PC-3 (cell line): ENCODE results near the gene ITCH. TPM values are rescaled to one million over a fixed set of nuclear protein-coding genes. Genes with fewer than 3 reads are reported as not detected.
"Not testable (repeated sequence)": the region's sequence is repeated elsewhere in the genome, so short reads cannot be mapped to it uniquely, and the experiment has no call there.

Experiments
- ATAC-seq: fragments of 200-7000 bp; cut with Tn5 transposase; 2 replicates; pipeline ENCODE4 v1.9.1; 2020; ENCODE audit warnings: mild to moderate bottlenecking, moderate library complexity
- BruUV-seq: library from RNA; stranded (reverse); fragments of 400-500 nt; replicated peaks from 2 replicates; lab custom pipeline; 2021; lab: Mats Ljungman, UMichigan
- CTCF ChIA-PET: fragments of 300-600 bp; sonication (Branson Sonifier 250); formaldehyde crosslinking; loops from one replicate; lab custom pipeline; 2022; ENCODE audit warnings: antibody characterized with exemption; lab: Charles Lee
- POLR2A ChIA-PET: fragments of 300-600 bp; sonication (Branson Sonifier 250); formaldehyde crosslinking; loops from one replicate; lab custom pipeline; 2022; ENCODE audit warnings: antibody characterized with exemption; ENCODE audit not compliant: unreplicated experiment; lab: Charles Lee
- DNase-seq: peaks from one replicate; pipeline ENCODE4 v3.0.0-alpha.2; 2015
- H2AFZ ChIP-seq: fragments of 300-600 bp; sonication (generic); 2 replicates; pipeline ENCODE4 v1.6.0; 2016; ENCODE audit warnings: antibody characterized with exemption, low read length
- H3F3A ChIP-seq: fragments of 300-600 bp; sonication (generic); one replicate; pipeline ENCODE4 v1.6.0; 2017; ENCODE audit warnings: antibody characterized with exemption, low read length, control low read depth, mild to moderate bottlenecking; ENCODE audit not compliant: unreplicated experiment
- H3K27ac ChIP-seq: fragments of 300-600 bp; sonication (generic); 2 replicates; pipeline ENCODE4 v1.5.1; 2016; ENCODE audit warnings: mild to moderate bottlenecking, low read length
- H3K27me3 ChIP-seq: fragments of 300-600 bp; sonication (generic); 2 replicates; pipeline ENCODE4 v1.6.1; 2016; ENCODE audit warnings: low read length, mixed read lengths
- H3K36me3 ChIP-seq: fragments of 300-600 bp; sonication (generic); 2 replicates; pipeline ENCODE4 v1.6.1; 2016; ENCODE audit warnings: low read depth, mixed run types, low read length, mixed read lengths
- H3K4me1 ChIP-seq: fragments of 300-600 bp; sonication (generic); 2 replicates; pipeline ENCODE4 v1.5.1; 2016; ENCODE audit warnings: low read length; ENCODE audit not compliant: insufficient read depth
- H3K4me2 ChIP-seq: fragments of 300-600 bp; sonication (generic); 2 replicates; pipeline ENCODE4 v1.6.0; 2016; ENCODE audit warnings: low read length
- H3K4me3 ChIP-seq: fragments of 300-600 bp; sonication (generic); 2 replicates; pipeline ENCODE4 v1.5.1; 2016; ENCODE audit warnings: mild to moderate bottlenecking, low read length, mixed read lengths
- H3K79me2 ChIP-seq: fragments of 300-600 bp; sonication (generic); 2 replicates; pipeline ENCODE4 v1.6.1; 2017; ENCODE audit warnings: low read length, mixed read lengths
- H3K9ac ChIP-seq: fragments of 300-600 bp; sonication (generic); 2 replicates; pipeline ENCODE4 v1.6.0; 2016; ENCODE audit warnings: mild to moderate bottlenecking, low read length
- H3K9me2 ChIP-seq: fragments of 300-600 bp; sonication (generic); replicated peaks from 2 replicates; pipeline ENCODE4 v1.6.1; 2016; ENCODE audit warnings: mixed run types, low read length, mixed read lengths
- H3K9me3 ChIP-seq: fragments of 300-600 bp; sonication (generic); 2 replicates; pipeline ENCODE4 v1.6.1; 2016; ENCODE audit warnings: low read length, mixed read lengths
- H4K20me1 ChIP-seq: fragments of 300-600 bp; sonication (generic); 2 replicates; pipeline ENCODE4 v1.6.1; 2016; ENCODE audit warnings: low read length, mixed read lengths
- EZH2 ChIP-seq: fragments of 300-600 bp; sonication (generic); IDR thresholded peaks from one replicate; pipeline ENCODE4 v1.6.1; 2017; ENCODE audit warnings: antibody characterized with exemption, mild to moderate bottlenecking, low read length; ENCODE audit not compliant: unreplicated experiment
- EZH2phosphoT487 ChIP-seq: fragments of 300-600 bp; sonication (generic); IDR thresholded peaks from 2 replicates; pipeline ENCODE4 v1.6.1; 2018; ENCODE audit warnings: mild to moderate bottlenecking, antibody characterized with exemption, low read length, borderline replicate concordance
- intact Hi-C: fragments of 100-400 bp; cut with micrococcal nuclease; formaldehyde crosslinking; loops from 2 replicates; pipeline ENCODE4 v1.9.0; 2023
- total RNA-seq: library from RNA; depleted of rRNA; stranded (reverse); fragments of >200 nt; gene quantifications from 2 replicates; pipeline ENCODE4 v1.2.3, GENCODE V29; 2014
- TF ChIP-seq, protein P1 (sequence below): fragments of 300-600 bp; sonication (generic); conservative IDR thresholded peaks from 2 replicates; pipeline ENCODE4 v1.5.1; 2017; ENCODE audit warnings: antibody characterized with exemption, low read depth, mild to moderate bottlenecking, low read length

The ITCH gene
- total RNA-seq, 1 experiment from 2014 or later: 54.8 TPM

DNA sequence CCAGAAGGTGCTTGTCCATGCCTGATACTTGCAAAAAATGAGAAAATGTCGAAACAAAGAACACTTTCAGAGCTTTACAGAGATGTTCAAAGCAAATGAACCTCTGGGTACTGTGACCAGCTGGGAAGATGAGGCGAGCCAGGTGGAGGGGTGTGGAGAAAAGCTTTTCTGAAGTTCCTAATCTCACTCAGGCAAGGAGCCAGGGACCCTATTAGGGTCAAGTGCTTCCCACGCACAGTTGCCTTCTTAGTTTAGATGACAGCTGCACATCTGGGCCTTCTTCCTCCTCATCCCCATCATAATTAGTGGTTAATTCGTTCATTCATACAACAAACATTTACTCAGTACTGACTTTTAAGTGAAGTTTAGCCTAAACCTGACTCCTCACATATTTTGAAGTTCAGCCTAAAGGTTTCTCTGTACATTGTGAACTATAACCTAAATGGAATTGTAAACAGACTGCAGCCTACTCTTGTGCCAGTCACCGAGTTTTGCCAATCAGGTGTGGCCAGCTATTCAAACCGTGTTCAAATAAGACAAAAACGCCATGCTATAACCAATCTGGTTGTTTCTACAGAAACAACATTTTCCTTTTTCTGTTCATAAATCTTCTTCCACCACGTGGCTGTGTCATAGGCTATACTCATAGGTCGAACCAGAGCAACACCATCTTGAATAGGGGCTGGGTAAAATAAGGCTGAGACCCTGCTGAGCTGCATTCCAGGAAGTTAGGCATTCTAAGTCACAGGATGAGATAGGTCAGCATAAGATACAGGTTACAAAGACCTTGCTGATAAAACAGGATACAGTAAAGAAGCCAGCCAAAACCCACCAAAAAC lies 40.6 kb upstream of the ITCH start:
- no peaks in the 10 kb centered on the region for H3K36me3 ChIP-seq
- H3K9me3 ChIP-seq: no peaks in the 10 kb centered on the region
- no peak overlapping the region for H2AFZ ChIP-seq
- H3K4me3 ChIP-seq: no peak overlapping the region
- BruUV-seq: no TSS peak
- no peaks in the 10 kb centered on the region for H3K79me2 ChIP-seq
- no peak for DNase-seq
- no peaks in the 10 kb centered on the region for H3K9me2 ChIP-seq
- no peak for ATAC-seq
- TF ChIP-seq, protein P1, sequence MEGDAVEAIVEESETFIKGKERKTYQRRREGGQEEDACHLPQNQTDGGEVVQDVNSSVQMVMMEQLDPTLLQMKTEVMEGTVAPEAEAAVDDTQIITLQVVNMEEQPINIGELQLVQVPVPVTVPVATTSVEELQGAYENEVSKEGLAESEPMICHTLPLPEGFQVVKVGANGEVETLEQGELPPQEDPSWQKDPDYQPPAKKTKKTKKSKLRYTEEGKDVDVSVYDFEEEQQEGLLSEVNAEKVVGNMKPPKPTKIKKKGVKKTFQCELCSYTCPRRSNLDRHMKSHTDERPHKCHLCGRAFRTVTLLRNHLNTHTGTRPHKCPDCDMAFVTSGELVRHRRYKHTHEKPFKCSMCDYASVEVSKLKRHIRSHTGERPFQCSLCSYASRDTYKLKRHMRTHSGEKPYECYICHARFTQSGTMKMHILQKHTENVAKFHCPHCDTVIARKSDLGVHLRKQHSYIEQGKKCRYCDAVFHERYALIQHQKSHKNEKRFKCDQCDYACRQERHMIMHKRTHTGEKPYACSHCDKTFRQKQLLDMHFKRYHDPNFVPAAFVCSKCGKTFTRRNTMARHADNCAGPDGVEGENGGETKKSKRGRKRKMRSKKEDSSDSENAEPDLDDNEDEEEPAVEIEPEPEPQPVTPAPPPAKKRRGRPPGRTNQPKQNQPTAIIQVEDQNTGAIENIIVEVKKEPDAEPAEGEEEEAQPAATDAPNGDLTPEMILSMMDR: no peak
- no peak for TF ChIP-seq EZH2phosphoT487
- TF ChIP-seq EZH2: no peak
- intact Hi-C loops: no loop called here
- POLR2A ChIA-PET: interaction anchor here (0.6 to 1.2 kb wide), 2 partner anchors 41 to 165 kb away, joined by 4 to 7 read pairs; no protein-coding TSS in a partner anchor
- CTCF ChIA-PET: no interaction called here
- H3K27ac ChIP-seq: no peak overlapping the region
- no peaks in the 10 kb centered on the region for H3K27me3 ChIP-seq
- H4K20me1 ChIP-seq: no peaks in the 10 kb centered on the region
- no peaks in the 10 kb centered on the region for H3F3A ChIP-seq
- no peak overlapping the region for H3K4me2 ChIP-seq
- H3K9ac ChIP-seq: no peak overlapping the region
- peaks cover 8% of the 10 kb centered on the region for H3K4me1 ChIP-seq

DNA sequence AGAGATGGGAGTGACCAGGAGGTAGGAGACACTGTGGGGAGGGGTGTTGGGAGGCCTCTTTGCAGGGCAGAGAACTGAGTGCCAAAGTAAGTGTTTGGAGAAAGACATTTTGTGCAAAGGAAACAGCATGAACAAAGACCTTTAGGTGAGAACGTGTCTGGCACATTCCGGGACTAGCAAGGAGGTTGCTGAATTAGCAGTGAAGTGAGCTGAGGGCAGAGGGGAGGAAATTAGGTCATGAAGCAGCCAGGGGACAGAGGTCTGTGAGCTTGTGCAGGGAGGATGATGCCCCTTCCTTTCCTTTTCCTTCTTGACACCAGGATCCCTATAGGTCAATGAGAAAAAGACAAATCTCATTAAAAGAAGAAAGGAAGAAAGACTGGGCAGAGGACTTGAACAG lies 38.5 kb upstream of the ITCH start:
- no peak for ATAC-seq

DNA sequence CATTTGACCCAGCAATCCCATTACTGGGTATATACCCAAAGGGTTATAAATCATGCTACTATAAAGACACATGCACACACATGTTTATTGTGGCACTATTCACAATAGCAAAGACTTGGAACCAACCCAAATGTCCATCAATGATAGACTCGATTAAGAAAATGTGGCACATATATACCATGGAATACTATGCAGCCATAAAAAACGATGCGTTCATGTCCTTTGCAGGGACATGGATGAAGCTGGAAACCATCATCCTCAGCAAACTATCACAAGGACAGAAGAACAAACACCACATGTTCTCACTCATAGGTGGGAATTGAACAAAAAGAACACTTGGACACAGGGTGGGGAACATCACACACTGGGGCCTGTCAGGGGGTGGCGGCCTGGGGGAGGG lies 34.9 kb upstream of the ITCH start:
- H3K36me3 ChIP-seq, H3F3A ChIP-seq, H3K4me1 ChIP-seq, DNase-seq, H3K4me2 ChIP-seq, H3K9me2 ChIP-seq, H4K20me1 ChIP-seq, POLR2A ChIA-PET, H3K79me2 ChIP-seq, CTCF ChIA-PET, H3K9ac ChIP-seq, H3K4me3 ChIP-seq, H3K27ac ChIP-seq, H3K27me3 ChIP-seq, ATAC-seq, intact Hi-C loops, H3K9me3 ChIP-seq, BruUV-seq, H2AFZ ChIP-seq: not testable (repeated sequence)

More for the DNA sequence above, 38.5 kb upstream of the ITCH start:
- CTCF ChIA-PET: no interaction called here
- H4K20me1 ChIP-seq: no peaks in the 10 kb centered on the region
- TF ChIP-seq, protein P1: no peak
- TF ChIP-seq EZH2: no peak
- TF ChIP-seq EZH2phosphoT487: no peak
- no peak overlapping the region for H3K27ac ChIP-seq
- no peak overlapping the region for H3K9ac ChIP-seq
- POLR2A ChIA-PET: no interaction called here
- H3K9me2 ChIP-seq: no peaks in the 10 kb centered on the region
- no peaks in the 10 kb centered on the region for H3F3A ChIP-seq
- no peaks in the 10 kb centered on the region for H3K27me3 ChIP-seq
- intact Hi-C loops: no loop called here
- no peak overlapping the region for H3K4me2 ChIP-seq
- H3K36me3 ChIP-seq: no peaks in the 10 kb centered on the region
- no peak for DNase-seq
- no peak overlapping the region for H3K4me3 ChIP-seq
- BruUV-seq: no TSS peak
- H2AFZ ChIP-seq: no peak overlapping the region
- H3K79me2 ChIP-seq: no peaks in the 10 kb centered on the region
- no peaks in the 10 kb centered on the region for H3K9me3 ChIP-seq
- peaks cover 8% of the 10 kb centered on the region for H3K4me1 ChIP-seq
